SIG-M5 (cell line): ENCODE results near the gene ITM2C.

Experiments used
- DNase-seq: peaks from one replicate; lab custom pipeline; 2025; lab: John Stamatoyannopoulos, UW

ITM2C gene, protein sequence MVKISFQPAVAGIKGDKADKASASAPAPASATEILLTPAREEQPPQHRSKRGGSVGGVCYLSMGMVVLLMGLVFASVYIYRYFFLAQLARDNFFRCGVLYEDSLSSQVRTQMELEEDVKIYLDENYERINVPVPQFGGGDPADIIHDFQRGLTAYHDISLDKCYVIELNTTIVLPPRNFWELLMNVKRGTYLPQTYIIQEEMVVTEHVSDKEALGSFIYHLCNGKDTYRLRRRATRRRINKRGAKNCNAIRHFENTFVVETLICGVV

DNA sequence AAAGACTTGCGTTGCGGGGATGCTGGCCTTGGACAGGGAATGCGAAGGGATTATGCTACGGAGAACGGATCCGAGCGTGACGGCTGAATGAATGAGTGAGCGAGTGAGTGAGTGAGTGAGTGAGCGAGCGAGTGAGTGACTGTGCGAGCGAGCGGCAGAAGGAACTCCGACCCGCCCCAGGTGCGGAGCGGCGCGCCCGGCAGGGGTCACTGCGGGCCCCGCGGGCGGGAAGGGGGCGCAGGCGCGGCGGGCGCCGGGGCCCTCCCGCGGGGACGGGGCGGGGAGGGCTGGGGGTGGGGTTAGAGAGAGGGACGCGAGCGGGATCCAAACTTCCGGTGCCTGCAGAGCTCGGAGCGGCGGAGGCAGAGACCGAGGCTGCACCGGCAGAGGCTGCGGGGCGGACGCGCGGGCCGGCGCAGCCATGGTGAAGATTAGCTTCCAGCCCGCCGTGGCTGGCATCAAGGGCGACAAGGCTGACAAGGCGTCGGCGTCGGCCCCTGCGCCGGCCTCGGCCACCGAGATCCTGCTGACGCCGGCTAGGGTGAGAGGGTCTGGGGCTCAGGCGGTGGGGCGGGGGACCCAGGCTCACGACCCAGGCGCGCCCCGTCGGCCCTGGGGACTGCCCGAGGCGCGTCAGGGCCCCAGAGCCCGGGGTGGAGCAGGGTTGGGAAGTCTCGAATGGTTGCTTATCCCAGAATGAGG lies at the start of gene ITM2C:
TSS of gene ITM2C (plus strand) at position 338 of the 702 bp plus-strand sequence. CDS start at position 422, 84 bp downstream.
- DNase-seq, result no peak

DNA sequence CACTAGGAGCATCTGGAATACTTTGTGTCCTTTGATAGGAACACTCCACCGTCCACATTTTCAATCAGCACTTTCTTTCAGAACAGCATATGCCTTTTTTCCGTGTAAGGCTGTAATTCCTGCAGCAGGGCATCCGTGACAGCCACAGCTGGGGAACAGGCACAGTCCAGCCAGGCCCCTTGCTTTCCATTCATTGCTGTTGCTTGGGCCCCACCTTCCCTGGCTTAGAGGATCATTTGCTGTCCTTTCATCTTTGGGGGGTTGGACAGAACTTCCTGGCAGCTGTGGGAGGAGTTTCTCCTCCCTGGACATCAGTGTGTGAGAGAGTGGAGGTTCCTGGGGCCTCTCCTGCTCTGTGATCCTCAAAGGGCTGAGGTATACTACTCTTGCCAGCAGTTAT lies 49.7 kb upstream of the ITM2C start:
- no peak for DNase-seq

DNA sequence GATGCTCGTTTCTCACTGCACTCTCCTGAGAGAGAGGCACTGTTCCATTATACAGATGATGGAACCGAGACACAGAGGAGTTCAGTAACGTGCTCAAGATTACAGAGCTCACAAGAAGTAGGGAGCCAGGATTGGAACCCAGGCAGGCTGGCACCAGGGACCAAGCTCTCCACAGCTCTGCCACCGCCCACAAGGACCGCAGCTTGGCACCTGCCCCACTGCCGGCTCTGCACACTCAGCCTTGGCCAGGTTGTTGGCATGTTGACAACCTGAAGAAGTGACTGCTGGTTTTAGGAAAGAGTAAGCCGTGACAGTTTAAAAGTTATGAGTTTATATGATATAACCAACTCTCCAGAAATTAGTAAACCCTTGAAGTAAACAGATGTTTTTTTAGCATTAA lies 48.0 kb upstream of the ITM2C start:
- no peak for DNase-seq

DNA sequence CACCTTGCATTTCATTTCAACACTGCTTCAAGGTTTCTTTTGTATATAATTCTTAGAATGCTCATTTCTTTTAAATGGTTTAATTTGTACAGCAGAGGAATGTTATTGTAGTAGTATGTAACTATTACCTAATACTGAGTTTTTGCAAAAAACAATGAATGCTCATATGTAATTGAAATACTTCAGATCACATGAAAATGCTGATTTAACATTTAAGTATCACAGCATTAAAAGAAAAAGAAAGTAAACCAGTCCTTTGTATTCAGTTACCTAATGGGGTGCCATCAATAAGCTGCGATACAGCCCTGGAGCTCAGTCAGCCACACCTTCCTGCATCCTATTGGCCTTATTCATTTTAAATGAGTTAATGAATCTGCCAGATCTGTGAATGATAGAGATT lies 45.3 kb upstream of the ITM2C start:
- no peak for DNase-seq

GRCh38 chr2:230821261-230821990 lies 43.3 kb upstream of the ITM2C start:
- no peak for DNase-seq

- DNase-seq, result no peak
Observed at GRCh38 chr2:230821991-230822520, 42.7 kb upstream of the ITM2C start.

DNA sequence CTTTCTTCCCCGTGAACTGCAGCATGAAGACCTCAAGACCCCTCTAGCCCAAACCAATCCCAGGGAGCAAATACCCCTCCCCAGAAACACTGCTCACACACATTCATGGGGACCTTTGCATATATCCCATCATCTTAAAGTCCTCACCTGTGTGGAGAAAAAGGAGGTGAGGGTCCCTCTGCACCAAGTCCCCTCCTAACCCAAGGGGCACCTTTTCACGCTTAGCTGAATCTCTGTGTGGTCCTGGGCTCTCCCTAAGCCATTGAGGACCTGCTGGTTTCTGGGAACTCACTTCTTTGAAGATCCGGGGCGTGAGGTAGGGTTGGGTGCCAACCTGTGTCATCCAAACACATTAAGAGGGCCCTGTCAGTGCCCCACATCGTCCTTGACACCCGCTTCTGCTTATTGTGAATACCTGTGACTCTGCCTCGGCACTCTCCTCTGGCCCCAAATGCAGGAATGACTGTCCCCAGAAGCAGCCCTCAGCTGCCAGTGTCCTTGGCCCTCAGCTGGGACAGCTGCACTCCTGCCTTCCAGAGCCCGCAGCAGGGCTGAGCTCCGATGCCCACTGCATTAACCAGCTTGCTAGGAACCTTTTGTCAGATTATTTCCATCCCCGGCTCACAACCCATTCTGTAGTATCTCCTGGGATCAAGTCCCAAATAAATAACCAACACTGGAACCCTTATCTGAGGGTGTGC lies 41.3 kb upstream of the ITM2C start:
- no peak for DNase-seq

DNA sequence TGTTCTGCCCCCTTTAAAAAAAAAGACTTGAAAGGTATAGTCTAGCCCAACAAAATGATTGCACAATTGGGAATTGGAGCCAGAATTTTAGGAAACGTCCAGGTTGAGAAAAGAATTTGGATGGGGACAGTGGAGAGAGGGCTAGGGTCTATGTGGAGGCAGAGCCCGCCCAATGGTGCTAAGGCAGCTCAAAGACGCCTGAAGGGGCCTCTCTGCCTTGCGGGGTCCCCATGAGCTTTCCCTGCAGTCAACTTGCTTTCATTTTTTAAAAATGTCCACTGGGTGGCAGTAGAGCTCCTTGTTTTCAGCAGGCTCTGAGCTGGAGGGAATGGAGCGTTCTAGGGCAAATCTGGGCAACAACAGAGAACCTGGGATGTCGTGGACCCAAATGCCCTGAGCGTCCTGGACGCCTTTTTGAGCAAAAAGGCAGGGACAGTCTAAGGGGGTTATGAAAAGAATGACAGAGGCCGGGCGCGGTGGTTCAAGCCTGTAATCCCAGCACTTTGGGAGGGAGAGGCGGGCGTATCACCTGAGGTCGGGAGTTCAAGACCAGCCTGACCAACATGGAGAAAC lies 40.2 kb upstream of the ITM2C start:
- DNase-seq, result peak; percentile 38

DNA sequence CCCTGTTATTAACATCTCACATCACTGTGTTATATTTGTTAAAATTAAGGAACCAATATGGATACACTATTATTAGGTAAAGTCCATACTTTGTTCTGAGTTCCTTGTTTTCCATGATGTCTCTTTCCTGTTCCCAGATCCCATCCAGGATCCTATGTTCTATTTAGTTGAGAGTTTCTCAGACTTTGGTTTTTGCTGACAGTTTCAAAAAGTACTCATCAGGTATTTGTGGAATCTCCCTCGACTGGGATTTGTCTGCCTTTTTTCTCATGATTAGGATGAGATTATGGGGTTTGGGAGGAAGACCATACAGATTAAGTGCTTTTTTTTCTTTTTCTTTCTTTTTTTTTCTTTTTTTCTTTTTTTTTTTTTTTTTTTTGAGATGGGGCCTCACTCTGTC lies 39.4 kb upstream of the ITM2C start:
- DNase-seq, result no peak

DNA sequence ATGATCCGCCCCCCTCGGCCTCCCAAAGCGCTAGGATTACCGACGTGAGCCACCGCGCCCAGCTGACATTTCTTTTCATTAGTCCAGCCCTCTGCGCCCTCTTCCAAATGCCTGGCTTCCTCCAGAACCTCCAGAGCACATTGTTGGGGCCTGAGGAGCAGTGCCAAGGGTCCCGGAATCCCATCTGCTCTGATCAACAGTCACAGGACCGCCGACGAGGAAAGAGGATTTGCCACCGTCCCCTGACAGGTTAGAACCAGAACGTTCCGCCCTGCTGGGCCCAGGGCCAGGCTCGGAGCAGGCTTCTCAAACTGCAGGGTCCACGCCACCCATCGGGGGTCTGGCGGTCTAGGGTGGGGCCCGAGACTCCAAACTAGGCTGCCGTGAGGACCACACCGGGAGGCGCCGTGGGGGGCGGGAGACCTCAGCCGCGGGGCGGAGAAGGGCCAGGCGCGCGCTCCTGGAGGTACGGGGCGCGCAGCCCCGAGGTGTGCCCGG lies 36.9 kb upstream of the ITM2C start:
- no peak for DNase-seq

GRCh38 chr2:230828272-230828961 lies 36.3 kb upstream of the ITM2C start:
- DNase-seq, result no peak

- no peak for DNase-seq
Observed at GRCh38 chr2:230829293-230829692, 35.4 kb upstream of the ITM2C start.

DNA sequence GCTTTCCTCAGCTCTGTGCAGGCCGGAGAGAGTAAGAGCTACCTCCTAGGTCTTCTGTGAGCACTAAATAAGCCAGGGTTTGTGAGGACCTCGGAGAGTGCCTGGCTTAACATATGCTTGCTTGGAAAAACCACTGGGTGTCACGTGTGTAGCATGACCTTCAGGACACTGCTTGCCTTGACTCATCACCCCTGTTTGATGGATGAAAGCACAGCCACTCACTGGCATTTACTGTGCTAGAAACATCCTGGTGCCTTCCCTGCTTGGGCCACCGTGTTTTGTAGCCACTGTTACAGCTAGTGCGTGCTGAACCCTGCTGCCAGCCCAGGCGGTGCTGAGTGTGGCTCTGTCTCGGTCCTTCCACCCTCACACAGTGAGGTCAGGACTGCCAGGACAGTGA lies 34.8 kb upstream of the ITM2C start:
- DNase-seq, result no peak

- DNase-seq, result no peak
Observed at GRCh38 chr2:230830428-230830827, 34.3 kb upstream of the ITM2C start.

- DNase-seq, result no peak
Observed at GRCh38 chr2:230840301-230840700, 24.4 kb upstream of the ITM2C start.

- no peak for DNase-seq
Observed at GRCh38 chr2:230842473-230842872, 22.3 kb upstream of the ITM2C start.

- no peak for DNase-seq
Observed at GRCh38 chr2:230843132-230843531, 21.6 kb upstream of the ITM2C start.

DNA sequence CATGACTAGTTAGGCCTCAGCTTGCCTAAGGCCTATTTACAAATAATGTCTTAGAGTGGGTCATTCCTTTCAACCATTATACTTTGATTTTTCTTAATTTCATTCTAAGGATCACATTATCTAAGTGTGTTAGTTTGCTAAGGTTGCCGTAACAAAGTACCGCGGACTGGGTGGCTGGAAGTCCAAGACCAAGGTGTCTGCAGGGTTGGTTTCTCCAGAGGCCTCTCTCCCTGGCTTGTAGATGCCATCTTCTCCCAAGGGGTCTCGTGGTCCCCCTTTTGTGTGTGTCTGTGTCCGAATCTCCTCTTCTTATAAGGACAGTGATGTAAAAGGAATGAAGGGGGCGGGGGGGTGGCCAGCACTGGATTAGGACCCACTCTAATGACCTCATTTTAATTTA lies 18.4 kb upstream of the ITM2C start:
- no peak for DNase-seq

- DNase-seq, result no peak
Observed at GRCh38 chr2:230847883-230848388, 16.8 kb upstream of the ITM2C start.

DNA sequence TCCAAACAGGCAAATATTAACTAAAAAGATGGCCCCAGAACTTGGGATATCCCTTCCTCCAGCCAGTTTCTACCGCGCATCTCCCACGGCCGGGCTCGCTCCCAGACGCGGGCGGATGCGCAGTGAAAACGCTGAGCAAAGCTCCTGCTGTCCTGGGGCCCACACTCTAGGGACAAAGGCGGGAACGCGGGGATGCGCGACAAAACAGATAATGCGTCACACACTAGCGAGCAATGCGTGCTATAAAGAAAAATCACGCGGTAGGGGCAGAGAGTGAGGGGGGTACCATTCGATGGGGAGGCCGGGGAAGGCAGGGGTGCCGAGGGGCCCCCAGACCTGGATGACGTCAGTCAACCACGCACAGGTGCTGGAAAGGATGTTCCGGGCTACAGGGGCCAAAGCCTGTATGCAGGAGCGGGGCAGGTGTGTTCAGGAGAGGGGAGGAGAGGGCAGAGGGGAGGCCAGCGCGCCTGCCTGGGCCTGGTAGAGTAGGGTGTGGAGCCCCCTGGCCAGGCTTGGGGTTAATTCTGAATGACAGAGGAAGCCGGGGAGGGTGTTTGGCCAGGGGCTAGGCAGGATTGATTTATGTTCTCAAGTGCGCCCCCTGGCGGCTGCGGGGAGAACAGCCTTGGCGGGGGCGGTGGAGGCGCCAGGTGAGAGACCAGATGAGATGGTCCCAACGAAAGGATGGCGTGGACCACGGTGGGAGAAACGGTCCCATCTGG lies 14.9 kb upstream of the ITM2C start:
- DNase-seq, result no peak
